ENCODE measurements around the gene CLEC18A. TPM values are rescaled to one million over a fixed set of nuclear protein-coding genes. Genes with fewer than 3 reads are reported as not detected.
A peak's percentile ranks its signal among the peaks of the same experiment; 100 is the strongest.

CLEC18A gene
- total and polyA plus RNA-seq, 2 of the 4 experiments (the other 2 are of a cell fraction): under 0.01 TPM; not detected in 1

DNA sequence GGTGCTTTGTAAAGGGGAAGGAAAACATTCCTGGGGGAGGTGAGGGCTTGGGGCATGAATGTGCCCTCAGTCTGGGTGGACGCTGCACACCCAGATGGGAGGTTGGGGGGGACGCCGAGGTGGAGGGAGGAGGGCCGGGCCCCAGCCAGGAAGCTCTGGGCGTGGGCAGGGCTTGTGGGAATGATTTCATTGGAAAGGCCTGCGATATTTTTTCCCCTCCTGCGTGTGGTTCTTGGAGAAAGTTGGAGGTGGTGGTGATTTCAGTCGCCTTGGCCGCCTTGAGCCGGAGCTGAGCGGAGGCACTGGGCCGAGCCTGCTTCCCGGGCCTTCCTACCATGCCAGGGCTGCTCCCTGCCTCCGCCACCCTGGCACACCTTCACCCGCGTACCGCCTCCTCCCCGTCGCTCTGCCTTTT lies 26.4 kb upstream of the CLEC18A start:
- intact Hi-C loops (cut with micrococcal nuclease) (no loop called here), in situ Hi-C loops (cut with MboI; ENCODE audit: low sequenced_read_pairs) (no loop called here), dilution Hi-C loops (cut with HindIII; ENCODE audit: low sequenced_read_pairs, unreplicated experiment) (no loop called here)
- Histone ChIP-seq H2BK120ac (ENCODE audit: low read depth, low read length) (peak overlapping the region; percentile 87), H3K9me1 (ENCODE audit: insufficient read depth, low read length) (peaks cover 13% of the 10 kb centered on the region), H3K79me1 (ENCODE audit: low read depth in 1 of 2, low read length in 2 of 2) (peaks cover 0 to 18% of the 10 kb centered on the region in 2 experiments; a peak in 3 of 4 replicates), H3K14ac (replicated peaks; ENCODE audit: low read depth, low read length) (peak overlapping the region; percentile 84), H3K23ac (ENCODE audit: low read depth, low read length) (peak overlapping the region; percentile 68; the same call in 1 of the 2 replicates), H3K27me3 (ENCODE audit: control insufficient read depth, insufficient read depth, low read length) (no peaks in the 10 kb centered on the region), H3K9ac (ENCODE audit: low read depth, low read length) (peak overlapping the region; percentile 53), H3K18ac (ENCODE audit: low read depth, low read length) (peak overlapping the region; percentile 86), H2AFZ (replicated peaks; ENCODE audit: low read length, poor library complexity) (peak overlapping the region; percentile 85), H3K4me3 (ENCODE audit: insufficient read depth, low read depth, low read length) (no peak overlapping the region), H4K20me1 (ENCODE audit: insufficient read depth, low read length) (no peaks in the 10 kb centered on the region), H4K8ac (ENCODE audit: low read depth in 2 of 2, low read length in 2 of 2) (peak overlapping the region; percentile 89 to 90; a peak in 3 of 4 replicates), H4K5ac (ENCODE audit: low read depth, low read length) (peak overlapping the region; percentile 90), H4K91ac (ENCODE audit: insufficient read depth, low read depth, low read length) (peak overlapping the region; percentile 79), H3K4me1 (ENCODE audit: control insufficient read depth, insufficient read depth, low read length) (peaks cover 8% of the 10 kb centered on the region), H2BK5ac (ENCODE audit: low read depth, low read length, poor library complexity, severe bottlenecking) (peak overlapping the region; percentile 81), H3K4ac (ENCODE audit: low read depth, low read length) (peak overlapping the region; percentile 92), H3K56ac (ENCODE audit: extremely low read depth, insufficient read depth, low read length) (no peak overlapping the region), H3K36me3 (ENCODE audit: control insufficient read depth, insufficient read depth, low read length) (no peaks in the 10 kb centered on the region), H2AK9ac (replicated peaks; ENCODE audit: low read depth, low read length, poor library complexity) (peak overlapping the region; percentile 38), H2BK20ac (ENCODE audit: low read depth, low read length) (peak overlapping the region; percentile 80; the same call in 1 of the 2 replicates), H2BK15ac (ENCODE audit: low read depth, low read length) (peak overlapping the region; percentile 88; the same call in 2 of the 3 replicates), H3K4me2 (ENCODE audit: low read depth, low read length) (peak overlapping the region; percentile 44), H2AK5ac (ENCODE audit: low read depth, low read length) (peak overlapping the region; percentile 69; the same call in 1 of the 2 replicates), H3K9me3 (ENCODE audit: control insufficient read depth, insufficient read depth, low read length) (no peaks in the 10 kb centered on the region), H3K27ac (ENCODE audit: insufficient read depth, low read length) (peak overlapping the region; percentile 58)
- TF ChIP-seq USF2 (IDR thresholded peaks at IDR 0.05; ENCODE audit: low read depth, low read length) (no peak), MAZ (IDR thresholded peaks at IDR 0.05; ENCODE audit: borderline replicate concordance, low read depth, low read length) (peak; percentile 42; the same call in 1 of the 2 replicates), RAD21 (IDR thresholded peaks at IDR 0.05; ENCODE audit: low read length) (0 out of 2 replicates have a peak, but pooled peaks have one; percentile 9)
- no TSS peak for BruUV-seq (replicated peaks)
- ChIA-PET POLR2A (ENCODE audit: unreplicated experiment) (no interaction called here), CTCF (no interaction called here)
- WGBS, 2 experiments (ENCODE audit: extremely low coverage in 2 of 2, insufficient read length in 1 of 2): 71% methylated on average over 9 of the region's 19 CpGs; no CpG with 5 or more reads in 1 of the 2 experiments
- ATAC-seq (ENCODE audit: low read depth): peak; percentile 81
- DNase-seq: peak; percentile 81
